GM23338 (cell line): ENCODE measurements around the gene CYP51A1. TPM values are rescaled to one million over a fixed set of nuclear protein-coding genes. Genes with fewer than 3 reads are reported as not detected.

Experiments used
- ATAC-seq: fragments of 200-7000 bp; cut with Tn5 transposase; 3 replicates; pipeline ENCODE4 v1.9.1; 2020
- DNase-seq: peaks from one replicate; pipeline ENCODE4 v3.0.0-alpha.2; 2015; ENCODE audit warnings: low spot score
- H2AFZ ChIP-seq: fragments of 200-600 bp; sonication (generic); 2 replicates; pipeline ENCODE4 v1.8.0; 2016; ENCODE audit warnings: antibody characterized with exemption, mild to moderate bottlenecking, moderate library complexity
- H3F3A ChIP-seq: fragments of 200-600 bp; sonication (generic); replicated peaks from 2 replicates; pipeline ENCODE4 v1.8.0; 2017; ENCODE audit warnings: antibody characterized with exemption, mixed run types, low read depth
- H3K27ac ChIP-seq: fragments of 200-600 bp; sonication (generic); 2 replicates; pipeline ENCODE4 v1.6.1; 2016; ENCODE audit warnings: low read depth
- H3K27me3 ChIP-seq: fragments of 200-600 bp; sonication (generic); 2 replicates; pipeline ENCODE4 v1.8.0; 2016; ENCODE audit warnings: mild to moderate bottlenecking, mixed run types, moderate library complexity; ENCODE audit not compliant: insufficient read depth
- H3K36me3 ChIP-seq: fragments of 200-600 bp; sonication (generic); 2 replicates; pipeline ENCODE4 v1.8.0; 2016; ENCODE audit warnings: mild to moderate bottlenecking; ENCODE audit not compliant: insufficient read depth
- H3K4me1 ChIP-seq: fragments of 200-600 bp; sonication (generic); 2 replicates; pipeline ENCODE4 v1.8.0; 2016; ENCODE audit warnings: mild to moderate bottlenecking, moderate library complexity; ENCODE audit not compliant: insufficient read depth
- H3K4me2 ChIP-seq: fragments of 200-600 bp; sonication (generic); 2 replicates; pipeline ENCODE4 v1.7.1; 2017; ENCODE audit warnings: mixed run types
- H3K4me3 ChIP-seq: fragments of 200-600 bp; sonication (generic); 2 replicates; pipeline ENCODE4 v1.6.1; 2016; ENCODE audit warnings: mixed run types
- H3K79me2 ChIP-seq: fragments of 200-600 bp; sonication (generic); replicated peaks from 2 replicates; pipeline ENCODE4 v1.8.0; 2017; ENCODE audit warnings: mild to moderate bottlenecking; ENCODE audit not compliant: insufficient read depth
- H3K9me2 ChIP-seq: fragments of 200-600 bp; sonication (generic); 2 replicates; pipeline ENCODE4 v1.8.0; 2017; ENCODE audit not compliant: insufficient read depth
- H4K20me1 ChIP-seq: fragments of 200-600 bp; sonication (generic); replicated peaks from 2 replicates; pipeline ENCODE4 v1.8.0; 2017; ENCODE audit warnings: mild to moderate bottlenecking; ENCODE audit not compliant: insufficient read depth
- H3K27ac Mint-ChIP-seq: 2 replicates; pipeline ENCODE4 v1.8.0; 2020; ENCODE audit warnings: inconsistent platforms, mild to moderate bottlenecking, moderate library complexity, mixed read lengths
- H3K27me3 Mint-ChIP-seq: 3 replicates; pipeline ENCODE4 v1.8.0; 2022; ENCODE audit warnings: low read depth, mild to moderate bottlenecking, moderate library complexity, mixed read lengths, inconsistent platforms; ENCODE audit not compliant: insufficient read depth, poor library complexity
- H3K36me3 Mint-ChIP-seq: 3 replicates; pipeline ENCODE4 v1.8.0; 2021; ENCODE audit warnings: low read depth, mild to moderate bottlenecking, inconsistent platforms, moderate library complexity, mixed read lengths
- H3K4me1 Mint-ChIP-seq: 3 replicates; pipeline ENCODE4 v1.8.0; 2020; ENCODE audit warnings: mild to moderate bottlenecking, inconsistent platforms, mixed read lengths
- H3K4me3 Mint-ChIP-seq: 3 replicates; pipeline ENCODE4 v1.8.0; 2021; ENCODE audit warnings: moderate library complexity, mild to moderate bottlenecking, inconsistent platforms, mixed read lengths
- H3K9me3 Mint-ChIP-seq: 3 replicates; pipeline ENCODE4 v1.8.0; 2020; ENCODE audit warnings: moderate library complexity, mild to moderate bottlenecking, inconsistent platforms, mixed read lengths
- CREB1 ChIP-seq: fragments of 250-450 bp; sonication (Bioruptor Pico); IDR thresholded peaks from 2 replicates; pipeline ENCODE4 v1.5.0; 2020; ENCODE audit warnings: low read depth, mild to moderate bottlenecking, moderate library complexity
- EZH2 ChIP-seq: fragments of 200-600 bp; sonication (generic); IDR thresholded peaks from one replicate; pipeline ENCODE4 v1.8.0; 2017; ENCODE audit warnings: antibody characterized with exemption, mild to moderate bottlenecking, low read depth; ENCODE audit not compliant: unreplicated experiment
- EZH2phosphoT487 ChIP-seq: fragments of 200-600 bp; sonication (generic); IDR thresholded peaks from one replicate; pipeline ENCODE4 v1.8.1; 2018; ENCODE audit warnings: antibody characterized with exemption; ENCODE audit not compliant: unreplicated experiment
- JUNB ChIP-seq: IDR thresholded peaks from one replicate; pipeline ENCODE4 v1.6.1; 2016; ENCODE audit warnings: antibody characterized with exemption; ENCODE audit not compliant: unreplicated experiment
- NANOG ChIP-seq: IDR thresholded peaks from 2 replicates; pipeline ENCODE4 v1.6.1; 2016; ENCODE audit warnings: antibody characterized with exemption, borderline replicate concordance
- POLR2AphosphoS5 ChIP-seq: IDR thresholded peaks from 2 replicates; pipeline ENCODE4 v1.6.1; 2016; ENCODE audit warnings: antibody characterized with exemption, low read depth
- REST ChIP-seq: IDR thresholded peaks from one replicate; pipeline ENCODE4 v1.6.1; 2018; ENCODE audit warnings: antibody characterized with exemption; ENCODE audit not compliant: unreplicated experiment
- STAT1 ChIP-seq: IDR thresholded peaks from one replicate; pipeline ENCODE4 v1.6.1; 2016; ENCODE audit warnings: antibody characterized with exemption; ENCODE audit not compliant: unreplicated experiment
- ZNF331 ChIP-seq: fragments of 250-450 bp; sonication (Bioruptor Pico); IDR thresholded peaks from 2 replicates; pipeline ENCODE4 v1.5.0; 2020; ENCODE audit warnings: low read depth, mild to moderate bottlenecking, moderate library complexity
- polyA plus RNA-seq: library from polyadenylated mRNA; unstranded; fragments of >200 nt; fragmentation: Nextera tagmentation; extraction: Ambion mirVana; gene quantifications from 2 replicates; pipeline ENCODE4 v1.2.1, GENCODE V29; 2016
- total RNA-seq: library from RNA; depleted of rRNA; stranded (reverse); fragments of >200 nt; shearing (Covaris generic); gene quantifications from 2 replicates; pipeline ENCODE4 v1.2.3, GENCODE V29; 2014
- TF ChIP-seq, protein P1 (sequence below): fragments of 250-450 bp; sonication (Bioruptor Pico); IDR thresholded peaks from 2 replicates; pipeline ENCODE4 v1.5.0; 2020; ENCODE audit warnings: mild to moderate bottlenecking, moderate library complexity
- TF ChIP-seq, protein P2 (sequence below): IDR thresholded peaks from 2 replicates; pipeline ENCODE4 v1.6.1; 2016; ENCODE audit warnings: antibody characterized with exemption

CYP51A1 gene
- total and polyA plus RNA-seq, 2 experiments from 2014 or later = 65.6 to 163 TPM

- H3K36me3 Mint-ChIP-seq = peaks cover 29% of the 10 kb centered on the region; the same call in 2 of the 3 replicates
- no peak for TF ChIP-seq CREB1 (CRISPR knock-in tag)
- TF ChIP-seq NANOG = no peak
- no peak for TF ChIP-seq STAT1
- TF ChIP-seq, protein P1, sequence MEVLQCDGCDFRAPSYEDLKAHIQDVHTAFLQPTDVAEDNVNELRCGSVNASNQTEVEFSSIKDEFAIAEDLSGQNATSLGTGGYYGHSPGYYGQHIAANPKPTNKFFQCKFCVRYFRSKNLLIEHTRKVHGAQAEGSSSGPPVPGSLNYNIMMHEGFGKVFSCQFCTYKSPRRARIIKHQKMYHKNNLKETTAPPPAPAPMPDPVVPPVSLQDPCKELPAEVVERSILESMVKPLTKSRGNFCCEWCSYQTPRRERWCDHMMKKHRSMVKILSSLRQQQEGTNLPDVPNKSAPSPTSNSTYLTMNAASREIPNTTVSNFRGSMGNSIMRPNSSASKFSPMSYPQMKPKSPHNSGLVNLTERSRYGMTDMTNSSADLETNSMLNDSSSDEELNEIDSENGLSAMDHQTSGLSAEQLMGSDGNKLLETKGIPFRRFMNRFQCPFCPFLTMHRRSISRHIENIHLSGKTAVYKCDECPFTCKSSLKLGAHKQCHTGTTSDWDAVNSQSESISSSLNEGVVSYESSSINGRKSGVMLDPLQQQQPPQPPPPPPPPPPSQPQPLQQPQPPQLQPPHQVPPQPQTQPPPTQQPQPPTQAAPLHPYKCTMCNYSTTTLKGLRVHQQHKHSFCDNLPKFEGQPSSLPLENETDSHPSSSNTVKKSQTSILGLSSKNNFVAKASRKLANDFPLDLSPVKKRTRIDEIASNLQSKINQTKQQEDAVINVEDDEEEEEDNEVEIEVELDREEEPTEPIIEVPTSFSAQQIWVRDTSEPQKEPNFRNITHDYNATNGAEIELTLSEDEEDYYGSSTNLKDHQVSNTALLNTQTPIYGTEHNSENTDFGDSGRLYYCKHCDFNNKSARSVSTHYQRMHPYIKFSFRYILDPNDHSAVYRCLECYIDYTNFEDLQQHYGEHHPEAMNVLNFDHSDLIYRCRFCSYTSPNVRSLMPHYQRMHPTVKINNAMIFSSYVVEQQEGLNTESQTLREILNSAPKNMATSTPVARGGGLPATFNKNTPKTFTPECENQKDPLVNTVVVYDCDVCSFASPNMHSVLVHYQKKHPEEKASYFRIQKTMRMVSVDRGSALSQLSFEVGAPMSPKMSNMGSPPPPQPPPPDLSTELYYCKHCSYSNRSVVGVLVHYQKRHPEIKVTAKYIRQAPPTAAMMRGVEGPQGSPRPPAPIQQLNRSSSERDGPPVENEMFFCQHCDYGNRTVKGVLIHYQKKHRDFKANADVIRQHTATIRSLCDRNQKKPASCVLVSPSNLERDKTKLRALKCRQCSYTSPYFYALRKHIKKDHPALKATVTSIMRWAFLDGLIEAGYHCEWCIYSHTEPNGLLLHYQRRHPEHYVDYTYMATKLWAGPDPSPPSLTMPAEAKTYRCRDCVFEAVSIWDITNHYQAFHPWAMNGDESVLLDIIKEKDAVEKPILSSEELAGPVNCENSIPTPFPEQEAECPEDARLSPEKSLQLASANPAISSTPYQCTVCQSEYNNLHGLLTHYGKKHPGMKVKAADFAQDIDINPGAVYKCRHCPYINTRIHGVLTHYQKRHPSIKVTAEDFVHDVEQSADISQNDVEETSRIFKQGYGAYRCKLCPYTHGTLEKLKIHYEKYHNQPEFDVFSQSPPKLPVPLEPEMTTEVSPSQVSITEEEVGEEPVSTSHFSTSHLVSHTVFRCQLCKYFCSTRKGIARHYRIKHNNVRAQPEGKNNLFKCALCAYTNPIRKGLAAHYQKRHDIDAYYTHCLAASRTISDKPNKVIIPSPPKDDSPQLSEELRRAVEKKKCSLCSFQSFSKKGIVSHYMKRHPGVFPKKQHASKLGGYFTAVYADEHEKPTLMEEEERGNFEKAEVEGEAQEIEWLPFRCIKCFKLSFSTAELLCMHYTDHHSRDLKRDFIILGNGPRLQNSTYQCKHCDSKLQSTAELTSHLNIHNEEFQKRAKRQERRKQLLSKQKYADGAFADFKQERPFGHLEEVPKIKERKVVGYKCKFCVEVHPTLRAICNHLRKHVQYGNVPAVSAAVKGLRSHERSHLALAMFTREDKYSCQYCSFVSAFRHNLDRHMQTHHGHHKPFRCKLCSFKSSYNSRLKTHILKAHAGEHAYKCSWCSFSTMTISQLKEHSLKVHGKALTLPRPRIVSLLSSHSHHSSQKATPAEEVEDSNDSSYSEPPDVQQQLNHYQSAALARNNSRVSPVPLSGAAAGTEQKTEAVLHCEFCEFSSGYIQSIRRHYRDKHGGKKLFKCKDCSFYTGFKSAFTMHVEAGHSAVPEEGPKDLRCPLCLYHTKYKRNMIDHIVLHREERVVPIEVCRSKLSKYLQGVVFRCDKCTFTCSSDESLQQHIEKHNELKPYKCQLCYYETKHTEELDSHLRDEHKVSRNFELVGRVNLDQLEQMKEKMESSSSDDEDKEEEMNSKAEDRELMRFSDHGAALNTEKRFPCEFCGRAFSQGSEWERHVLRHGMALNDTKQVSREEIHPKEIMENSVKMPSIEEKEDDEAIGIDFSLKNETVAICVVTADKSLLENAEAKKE (CRISPR knock-in tag) = no peak
- no peak for TF ChIP-seq REST
- no peak for TF ChIP-seq EZH2
- TF ChIP-seq JUNB = no peak
- no peak for TF ChIP-seq EZH2phosphoT487
- TF ChIP-seq, protein P2, sequence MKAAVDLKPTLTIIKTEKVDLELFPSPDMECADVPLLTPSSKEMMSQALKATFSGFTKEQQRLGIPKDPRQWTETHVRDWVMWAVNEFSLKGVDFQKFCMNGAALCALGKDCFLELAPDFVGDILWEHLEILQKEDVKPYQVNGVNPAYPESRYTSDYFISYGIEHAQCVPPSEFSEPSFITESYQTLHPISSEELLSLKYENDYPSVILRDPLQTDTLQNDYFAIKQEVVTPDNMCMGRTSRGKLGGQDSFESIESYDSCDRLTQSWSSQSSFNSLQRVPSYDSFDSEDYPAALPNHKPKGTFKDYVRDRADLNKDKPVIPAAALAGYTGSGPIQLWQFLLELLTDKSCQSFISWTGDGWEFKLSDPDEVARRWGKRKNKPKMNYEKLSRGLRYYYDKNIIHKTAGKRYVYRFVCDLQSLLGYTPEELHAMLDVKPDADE = no peak
- no peak for TF ChIP-seq POLR2AphosphoS5
- no peak for TF ChIP-seq ZNF331 (CRISPR knock-in tag)
- peaks cover 3% of the 10 kb centered on the region for H3K27me3 Mint-ChIP-seq
Observed at GRCh38 chr7:92095380-92095779, 38.9 kb downstream of the CYP51A1 start.

More at GRCh38 chr7:92095380-92095779, 38.9 kb downstream of the CYP51A1 start:
- Mint-ChIP-seq H3K4me3 (no peak overlapping the region), H3K4me1 (no peaks in the 10 kb centered on the region), H3K9me3 (no peaks in the 10 kb centered on the region), H3K27ac (no peak overlapping the region)
- Histone ChIP-seq H3K27ac (no peak overlapping the region), H3K36me3 (peaks cover 7% of the 10 kb centered on the region), H3F3A (no peaks in the 10 kb centered on the region), H4K20me1 (no peaks in the 10 kb centered on the region), H3K79me2 (no peaks in the 10 kb centered on the region), H3K4me3 (no peak overlapping the region), H3K9me2 (no peaks in the 10 kb centered on the region), H3K27me3 (no peaks in the 10 kb centered on the region), H2AFZ (no peak overlapping the region), H3K4me2 (no peak overlapping the region), H3K4me1 (no peaks in the 10 kb centered on the region)
- ATAC-seq = no peak
- DNase-seq = no peak
